BLaER1 (cell line): ENCODE measurements around the gene AGMO.

Source experiments
- H3K27ac ChIP-seq: shearing (Covaris generic); formaldehyde crosslinking; 2 replicates; pipeline ENCODE4 v1.8.1; 2022
- H3K27me3 ChIP-seq: shearing (Covaris generic); formaldehyde crosslinking; 2 replicates; pipeline ENCODE4 v1.8.1; 2022
- H3K36me3 ChIP-seq: shearing (Covaris generic); formaldehyde crosslinking; 2 replicates; pipeline ENCODE4 v1.8.1; 2022
- H3K4me1 ChIP-seq: shearing (Covaris generic); formaldehyde crosslinking; 2 replicates; pipeline ENCODE4 v1.8.1; 2022
- H3K4me2 ChIP-seq: shearing (Covaris generic); formaldehyde crosslinking; 2 replicates; pipeline ENCODE4 v1.8.1; 2022
- H3K4me3 ChIP-seq: shearing (Covaris generic); formaldehyde crosslinking; 2 replicates; pipeline ENCODE4 v1.8.1; 2022
- H3K9ac ChIP-seq: shearing (Covaris generic); formaldehyde crosslinking; 2 replicates; pipeline ENCODE4 v1.8.1; 2022
- H3K9me3 ChIP-seq: shearing (Covaris generic); formaldehyde crosslinking; 2 replicates; pipeline ENCODE4 v1.8.1; 2022
- H4K20me1 ChIP-seq: shearing (Covaris generic); formaldehyde crosslinking; 2 replicates; pipeline ENCODE4 v1.8.1; 2022
- Cebpa-rat ChIP-seq: shearing (Covaris generic); IDR thresholded peaks from 2 replicates; pipeline ENCODE4 v1.8.1; 2022

AGMO gene

GRCh38 chr7:15440482-15440881 lies 121.3 kb downstream of the AGMO start:
- Histone ChIP-seq H3K9ac (no peak overlapping the region), H4K20me1 (no peaks in the 10 kb centered on the region), H3K4me1 (no peaks in the 10 kb centered on the region), H3K27ac (no peak overlapping the region), H3K27me3 (no peaks in the 10 kb centered on the region), H3K4me2 (no peak overlapping the region), H3K9me3 (no peaks in the 10 kb centered on the region), H3K4me3 (no peak overlapping the region), H3K36me3 (no peaks in the 10 kb centered on the region)
- no peak for TF ChIP-seq Cebpa-rat

GRCh38 chr7:15439853-15440252 lies 122.0 kb downstream of the AGMO start:
- H3K9ac ChIP-seq = no peak overlapping the region
- H3K4me1 ChIP-seq = no peaks in the 10 kb centered on the region
- no peak overlapping the region for H3K4me3 ChIP-seq
- TF ChIP-seq Cebpa-rat = no peak
- no peaks in the 10 kb centered on the region for H3K27me3 ChIP-seq
- H3K4me2 ChIP-seq = no peak overlapping the region
- H3K36me3 ChIP-seq = no peaks in the 10 kb centered on the region
- no peak overlapping the region for H3K27ac ChIP-seq
- H4K20me1 ChIP-seq = no peaks in the 10 kb centered on the region
- no peaks in the 10 kb centered on the region for H3K9me3 ChIP-seq

GRCh38 chr7:15433151-15433550 lies 128.7 kb downstream of the AGMO start:
- no peak overlapping the region for H3K4me2 ChIP-seq
- no peak overlapping the region for H3K27ac ChIP-seq
- H3K9ac ChIP-seq = no peak overlapping the region
- no peaks in the 10 kb centered on the region for H4K20me1 ChIP-seq
- H3K36me3 ChIP-seq = no peaks in the 10 kb centered on the region
- no peak overlapping the region for H3K4me3 ChIP-seq
- no peak for TF ChIP-seq Cebpa-rat
- H3K27me3 ChIP-seq = no peaks in the 10 kb centered on the region
- H3K9me3 ChIP-seq = no peaks in the 10 kb centered on the region
- H3K4me1 ChIP-seq = no peaks in the 10 kb centered on the region

GRCh38 chr7:15430911-15431310 lies 130.9 kb downstream of the AGMO start:
- no peaks in the 10 kb centered on the region for H3K9me3 ChIP-seq
- H3K27ac ChIP-seq = no peak overlapping the region
- H3K4me2 ChIP-seq = no peak overlapping the region
- no peaks in the 10 kb centered on the region for H4K20me1 ChIP-seq
- no peak for TF ChIP-seq Cebpa-rat
- no peaks in the 10 kb centered on the region for H3K27me3 ChIP-seq
- H3K36me3 ChIP-seq = no peaks in the 10 kb centered on the region
- no peaks in the 10 kb centered on the region for H3K4me1 ChIP-seq
- no peak overlapping the region for H3K9ac ChIP-seq
- H3K4me3 ChIP-seq = no peak overlapping the region

- Histone ChIP-seq H3K27ac (no peak overlapping the region), H3K4me2 (no peak overlapping the region), H3K9ac (no peak overlapping the region), H3K4me1 (no peaks in the 10 kb centered on the region), H3K4me3 (no peak overlapping the region), H3K9me3 (no peaks in the 10 kb centered on the region), H3K36me3 (no peaks in the 10 kb centered on the region), H3K27me3 (no peaks in the 10 kb centered on the region), H4K20me1 (no peaks in the 10 kb centered on the region)
- no peak for TF ChIP-seq Cebpa-rat
Measured at GRCh38 chr7:15430191-15430590, 131.6 kb downstream of the AGMO start.

- no peaks in the 10 kb centered on the region for H3K4me1 ChIP-seq
- H3K9ac ChIP-seq = no peak overlapping the region
- H3K9me3 ChIP-seq = no peaks in the 10 kb centered on the region
- no peak overlapping the region for H3K27ac ChIP-seq
- H3K4me3 ChIP-seq = no peak overlapping the region
- no peak overlapping the region for H3K4me2 ChIP-seq
- H4K20me1 ChIP-seq = no peaks in the 10 kb centered on the region
- no peak for TF ChIP-seq Cebpa-rat
- H3K27me3 ChIP-seq = no peaks in the 10 kb centered on the region
- H3K36me3 ChIP-seq = no peaks in the 10 kb centered on the region
Measured at GRCh38 chr7:15424468-15424867, 137.3 kb downstream of the AGMO start.

- H3K9me3 ChIP-seq = no peaks in the 10 kb centered on the region
- H3K36me3 ChIP-seq = no peaks in the 10 kb centered on the region
- no peak overlapping the region for H3K4me2 ChIP-seq
- no peaks in the 10 kb centered on the region for H3K27me3 ChIP-seq
- no peak overlapping the region for H3K9ac ChIP-seq
- TF ChIP-seq Cebpa-rat = no peak
- H3K4me3 ChIP-seq = no peak overlapping the region
- H3K4me1 ChIP-seq = no peaks in the 10 kb centered on the region
- no peak overlapping the region for H3K27ac ChIP-seq
- no peaks in the 10 kb centered on the region for H4K20me1 ChIP-seq
Measured at GRCh38 chr7:15419596-15419995, 142.2 kb downstream of the AGMO start.

- H3K4me2 ChIP-seq = no peak overlapping the region
- no peaks in the 10 kb centered on the region for H3K4me1 ChIP-seq
- H4K20me1 ChIP-seq = no peaks in the 10 kb centered on the region
- H3K9me3 ChIP-seq = no peaks in the 10 kb centered on the region
- H3K27me3 ChIP-seq = no peaks in the 10 kb centered on the region
- H3K36me3 ChIP-seq = no peaks in the 10 kb centered on the region
- no peak overlapping the region for H3K27ac ChIP-seq
- no peak overlapping the region for H3K9ac ChIP-seq
- no peak for TF ChIP-seq Cebpa-rat
- H3K4me3 ChIP-seq = no peak overlapping the region
Measured at GRCh38 chr7:15418264-15418663, 143.6 kb downstream of the AGMO start.

GRCh38 chr7:15417341-15417988 lies 144.3 kb downstream of the AGMO start:
- Histone ChIP-seq H3K27me3 (no peaks in the 10 kb centered on the region), H3K27ac (no peak overlapping the region), H4K20me1 (no peaks in the 10 kb centered on the region), H3K4me3 (no peak overlapping the region), H3K4me1 (no peaks in the 10 kb centered on the region), H3K9ac (no peak overlapping the region), H3K36me3 (no peaks in the 10 kb centered on the region), H3K4me2 (no peak overlapping the region), H3K9me3 (no peaks in the 10 kb centered on the region)
- TF ChIP-seq Cebpa-rat = no peak

GRCh38 chr7:15411019-15411418 lies 150.8 kb downstream of the AGMO start:
- no peak for TF ChIP-seq Cebpa-rat
- H3K27me3 ChIP-seq = no peaks in the 10 kb centered on the region
- H3K27ac ChIP-seq = no peak overlapping the region
- no peaks in the 10 kb centered on the region for H4K20me1 ChIP-seq
- no peak overlapping the region for H3K4me2 ChIP-seq
- no peaks in the 10 kb centered on the region for H3K4me1 ChIP-seq
- no peak overlapping the region for H3K4me3 ChIP-seq
- no peaks in the 10 kb centered on the region for H3K36me3 ChIP-seq
- no peaks in the 10 kb centered on the region for H3K9me3 ChIP-seq
- H3K9ac ChIP-seq = no peak overlapping the region

GRCh38 chr7:15407910-15408309 lies 153.9 kb downstream of the AGMO start:
- H3K9me3 ChIP-seq = no peaks in the 10 kb centered on the region

More at GRCh38 chr7:15407910-15408309, 153.9 kb downstream of the AGMO start:
- Histone ChIP-seq H3K9ac (no peak overlapping the region), H3K4me3 (no peak overlapping the region), H3K4me1 (no peaks in the 10 kb centered on the region), H3K4me2 (no peak overlapping the region), H3K27me3 (no peaks in the 10 kb centered on the region), H4K20me1 (no peaks in the 10 kb centered on the region), H3K27ac (no peak overlapping the region), H3K36me3 (no peaks in the 10 kb centered on the region)
- no peak for TF ChIP-seq Cebpa-rat
